ENCODE results near the gene FXYD6.

Gene FXYD6

GRCh38 chr11:117840881-117841550, 35.4 kb downstream of the FXYD6 start:
- no peak for DNase-seq

- no peak for DNase-seq
Measured at GRCh38 chr11:117839936-117840813, 36.3 kb downstream of the FXYD6 start.

GRCh38 chr11:117839380-117839881, 37.0 kb downstream of the FXYD6 start:
- DNase-seq, result no peak

- no peak for DNase-seq
Measured at GRCh38 chr11:117838901-117839300, 37.6 kb downstream of the FXYD6 start.

GRCh38 chr11:117837791-117838190, 38.7 kb downstream of the FXYD6 start:
- DNase-seq, result no peak

- no peak for DNase-seq
Measured at GRCh38 chr11:117837070-117837776, 39.2 kb downstream of the FXYD6 start.

- no peak for DNase-seq
Measured at GRCh38 chr11:117836077-117836960, 40.1 kb downstream of the FXYD6 start.

- DNase-seq, result no peak
Measured at GRCh38 chr11:117835576-117835975, 40.9 kb downstream of the FXYD6 start.

GRCh38 chr11:117834838-117835443, 41.5 kb downstream of the FXYD6 start:
- DNase-seq, result no peak

GRCh38 chr11:117834068-117834810, 42.2 kb downstream of the FXYD6 start:
- no peak for DNase-seq

- no peak for DNase-seq
Measured at GRCh38 chr11:117833401-117833891, 43.0 kb downstream of the FXYD6 start.

GRCh38 chr11:117832511-117832910, 43.9 kb downstream of the FXYD6 start:
- DNase-seq, result no peak

- DNase-seq, result no peak
Measured at GRCh38 chr11:117831661-117832415, 44.6 kb downstream of the FXYD6 start.

GRCh38 chr11:117830674-117831351, 45.6 kb downstream of the FXYD6 start:
- DNase-seq, result no peak

- no peak for DNase-seq
Measured at GRCh38 chr11:117830072-117830471, 46.4 kb downstream of the FXYD6 start.

GRCh38 chr11:117829369-117829725, 47.1 kb downstream of the FXYD6 start:
- DNase-seq, result no peak

GRCh38 chr11:117828611-117829368, 47.7 kb downstream of the FXYD6 start:
- DNase-seq, result peak; percentile 91
